GM12875 (cell line): Measurements from ENCODE around the gene CACNA1C.
A peak's percentile ranks its signal among the peaks of the same experiment; 100 is the strongest.

ENCODE experiments used
- H3K4me3 ChIP-seq: one replicate; pipeline ENCODE4 v1.5.1; 2011; ENCODE audit warnings: low read depth, low read length, control low read depth
- CTCF ChIP-seq: IDR thresholded peaks from 2 replicates; pipeline ENCODE4 v1.5.1; 2011; ENCODE audit warnings: low read depth, mild to moderate bottlenecking, control low read depth, inconsistent platforms, low read length, moderate library complexity, borderline replicate concordance; ENCODE audit not compliant: insufficient read depth

The CACNA1C gene

DNA sequence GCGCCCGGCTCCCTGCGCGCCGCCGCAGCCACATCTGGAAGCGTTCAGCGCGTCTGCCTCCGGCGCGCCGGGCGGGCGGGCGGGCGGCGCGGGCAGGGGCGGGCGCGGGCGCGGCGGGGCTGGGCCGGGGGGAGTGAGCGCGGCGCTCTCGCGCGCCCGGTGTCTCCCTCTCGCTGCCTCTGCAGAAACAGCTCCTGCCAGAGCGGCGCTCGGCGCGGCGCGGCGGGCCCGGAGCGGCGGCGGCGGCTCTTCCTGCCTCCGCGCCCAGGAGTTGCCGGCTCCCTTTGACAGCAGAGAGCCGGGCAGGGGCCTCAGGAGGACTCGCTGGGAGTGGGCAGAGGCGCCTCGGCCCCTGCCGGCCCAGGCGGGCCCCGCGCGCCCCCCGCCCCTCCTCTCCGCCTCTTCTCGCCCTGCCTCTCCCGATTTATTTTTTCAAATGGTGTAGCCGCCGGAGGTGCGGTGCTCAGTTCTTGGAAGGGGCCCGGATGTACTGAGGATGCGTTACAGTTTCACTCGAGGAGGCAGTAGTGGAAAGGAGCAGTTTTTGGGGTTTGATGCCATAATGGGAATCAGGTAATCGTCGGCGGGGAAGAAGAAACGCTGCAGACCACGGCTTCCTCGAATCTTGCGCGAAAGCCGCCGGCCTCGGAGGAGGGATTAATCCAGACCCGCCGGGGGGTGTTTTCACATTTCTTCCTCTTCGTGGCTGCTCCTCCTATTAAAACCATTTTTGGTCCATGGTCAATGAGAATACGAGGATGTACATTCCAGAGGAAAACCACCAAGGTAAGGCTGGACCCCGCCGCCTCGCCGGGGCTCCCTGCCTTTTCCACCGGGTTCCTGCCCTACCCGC is at the start of gene CACNA1C:
TSS of gene CACNA1C (plus strand) at position 162 of the 853 bp plus-strand sequence. CDS start at position 738, 576 bp downstream.
- no peak for TF ChIP-seq CTCF
- no peak within 1 kb of the TSS for H3K4me3 ChIP-seq

DNA sequence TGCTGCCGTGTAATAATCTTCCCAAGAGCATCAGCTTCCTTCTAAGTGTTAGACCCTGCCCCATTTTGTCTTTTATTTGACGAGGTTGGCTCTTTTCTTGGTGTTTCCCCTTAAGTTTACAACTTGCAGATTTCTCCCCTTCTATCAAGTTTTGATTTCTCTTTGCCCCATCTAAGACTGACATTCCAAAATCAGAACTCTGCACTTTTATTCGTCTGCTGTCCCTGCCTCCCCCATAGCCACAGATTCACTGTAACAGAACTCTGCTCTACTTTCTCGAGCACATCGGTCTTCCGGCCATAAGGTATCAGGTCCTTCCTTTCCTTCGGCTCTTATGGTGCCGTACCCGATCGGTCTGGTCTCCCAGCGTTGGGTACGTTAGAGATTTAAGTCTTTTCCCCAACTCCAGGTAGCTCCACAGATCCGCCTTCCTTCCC is 49.1 kb upstream of the CACNA1C start:
- TF ChIP-seq CTCF, result no peak
- H3K4me3 ChIP-seq, result peak overlapping the region; percentile 90

- H3K4me3 ChIP-seq, result peak within 1 kb of the TSS; percentile 90
- no peak for TF ChIP-seq CTCF
Observed at GRCh38 chr12:2004113-2004929, 48.5 kb upstream of the CACNA1C start, which contains the start of gene DCP1B. Gene DCP1B (minus strand): TSS chr12:2004457. CDS start chr12:2004431, 26 bp downstream.

DNA sequence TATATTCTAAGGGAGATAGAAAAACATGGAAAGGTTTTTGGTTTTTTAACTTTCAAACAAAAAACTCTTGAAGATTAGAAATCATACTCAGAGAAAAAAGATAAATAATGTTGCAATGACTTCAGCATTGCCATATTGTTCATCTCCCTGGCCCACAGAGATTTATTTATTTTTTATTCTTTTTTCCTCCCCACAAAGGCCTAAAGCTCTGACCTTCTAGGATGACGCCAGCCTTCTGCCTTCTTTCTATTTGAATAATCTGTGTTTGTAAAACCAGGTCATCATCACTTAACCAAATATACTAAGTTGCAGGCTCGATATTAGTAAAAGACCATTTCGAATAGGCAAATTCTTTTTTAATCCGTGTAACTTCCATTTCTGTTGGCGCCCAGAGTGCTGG is 44.1 kb upstream of the CACNA1C start:
- H3K4me3 ChIP-seq, result no peak overlapping the region
- TF ChIP-seq CTCF, result no peak

GRCh38 chr12:2009623-2010022 is 43.2 kb upstream of the CACNA1C start:
- no peak overlapping the region for H3K4me3 ChIP-seq
- no peak for TF ChIP-seq CTCF

DNA sequence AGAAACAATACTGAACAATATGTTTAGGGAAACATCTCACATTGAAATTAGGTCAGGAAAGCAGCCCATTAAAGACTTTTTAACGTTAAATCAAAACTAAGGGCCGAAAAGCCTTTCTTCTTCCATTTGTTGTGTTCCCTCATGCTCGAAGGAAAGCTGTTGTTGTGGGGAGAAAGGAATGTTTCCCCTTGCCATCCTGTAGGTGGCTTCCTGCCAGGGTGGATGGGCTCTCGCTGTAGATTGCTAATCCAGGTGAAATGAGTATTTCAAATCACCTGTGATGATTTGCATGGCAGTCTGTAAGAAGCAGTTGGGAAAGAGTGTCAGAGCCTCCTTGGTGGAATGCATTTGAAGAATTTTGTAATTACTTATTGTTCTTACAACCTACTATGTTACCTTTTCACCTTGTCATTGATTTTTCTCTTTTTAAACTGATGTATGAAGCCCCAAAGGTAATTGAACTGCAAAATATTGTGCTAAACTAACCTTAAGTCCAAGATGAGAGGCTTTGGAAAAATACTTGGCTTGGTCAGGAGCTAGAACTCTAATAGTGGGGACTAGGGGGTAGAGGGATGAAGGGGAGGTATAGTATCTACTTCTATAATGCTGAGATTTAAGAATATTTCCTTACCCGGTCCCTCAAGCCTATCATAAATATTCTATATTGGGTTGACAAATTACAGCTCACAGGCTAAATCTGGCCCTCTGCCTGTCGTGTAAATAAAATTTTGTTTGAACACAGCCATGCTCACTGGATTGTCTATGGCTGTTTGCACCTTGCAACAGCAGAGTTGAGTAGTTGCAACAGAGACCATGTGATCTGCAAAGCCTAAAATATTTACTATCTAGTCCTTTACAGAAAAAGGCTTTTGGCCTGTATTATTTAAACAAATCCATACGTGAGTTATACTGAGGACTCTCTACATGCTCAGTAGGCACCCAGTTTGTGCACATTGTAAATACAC is 40.9 kb upstream of the CACNA1C start:
- no peak overlapping the region for H3K4me3 ChIP-seq
- no peak for TF ChIP-seq CTCF
